ENCODE results near the gene CACNB1.

- TF ChIP-seq ZNF530 (tag by site-specific recombination; IDR thresholded peaks at IDR 0.05; ENCODE audit: low read depth) (no peak), ZBTB48 (tag by site-specific recombination; IDR thresholded peaks at IDR 0.05) (no peak)
These were observed 16.2 kb downstream of the CACNB1 start for GRCh38 chr17:39181303-39181702.

Data from HEK293 (cell line).